HepG2 (cell line): ENCODE data around the gene GRID1. TPM values are rescaled to one million over a fixed set of nuclear protein-coding genes. Genes with fewer than 3 reads are reported as not detected.

Experiments used
- BRD4 ChIP-seq: sonication (generic); formaldehyde crosslinking; IDR thresholded peaks from 2 replicates; pipeline ENCODE4 v1.4.0; 2020; ENCODE audit warnings: missing genetic modification reagents
- FLYWCH1 ChIP-seq: sonication (generic); formaldehyde crosslinking; IDR thresholded peaks from 2 replicates; pipeline ENCODE4 v1.8.1; 2023; ENCODE audit warnings: mild to moderate bottlenecking, missing genetic modification reagents
- GATAD2A ChIP-seq: IDR thresholded peaks from 2 replicates; pipeline ENCODE4 v1.6.1; 2016
- GTF2F1 ChIP-seq: fragments of 150-350 bp; IDR thresholded peaks from 2 replicates; pipeline ENCODE4 v1.6.1; 2014; ENCODE audit warnings: low read length
- KDM4B ChIP-seq: sonication (generic); formaldehyde crosslinking; IDR thresholded peaks from 2 replicates; pipeline ENCODE4 v1.4.0; 2020; ENCODE audit warnings: missing genetic modification reagents
- MAF1 ChIP-seq: sonication (generic); formaldehyde crosslinking; IDR thresholded peaks from 2 replicates; pipeline ENCODE4 v1.5.0; 2020; ENCODE audit warnings: missing genetic modification reagents, borderline replicate concordance
- NFIB ChIP-seq: sonication (generic); formaldehyde crosslinking; IDR thresholded peaks from 2 replicates; pipeline ENCODE4 v1.9.0; 2021; ENCODE audit warnings: missing genetic modification reagents, mild to moderate bottlenecking, borderline replicate concordance
- NRL ChIP-seq: sonication (generic); formaldehyde crosslinking; IDR thresholded peaks from 2 replicates; pipeline ENCODE4 v1.5.0; 2020; ENCODE audit warnings: missing genetic modification reagents, mild to moderate bottlenecking, moderate library complexity, borderline replicate concordance
- POLR2A ChIP-seq, 2 experiments: IDR thresholded peaks; 2 replicates each; pipeline ENCODE4 v1.6.1; 2011; ENCODE audit warnings: low read depth in 2 of 2, low read length in 2 of 2, mild to moderate bottlenecking in 1 of 2, moderate library complexity in 1 of 2; ENCODE audit not compliant: insufficient read depth in 1 of 2
- SNRNP70 ChIP-seq: fragments of 200-400 bp; formaldehyde crosslinking; IDR thresholded peaks from 2 replicates; pipeline ENCODE4 v1.6.1; 2017; ENCODE audit warnings: mild to moderate bottlenecking, low read depth, low read length, moderate library complexity
- SP1 ChIP-seq, 2 experiments: fragments of 450-650 bp in 1 of 2; sonication (generic) in 1 of 2; formaldehyde crosslinking in 1 of 2; IDR thresholded peaks; 2 replicates each; pipeline versions ENCODE4 v1.4.0 to v1.6.1; 2016 to 2020; ENCODE audit warnings: missing genetic modification reagents in 1 of 2
- SPEN ChIP-seq: sonication (generic); formaldehyde crosslinking; IDR thresholded peaks from 2 replicates; pipeline ENCODE4 v1.5.1; 2020; ENCODE audit warnings: low read depth, mild to moderate bottlenecking, missing genetic modification reagents
- TCF12 ChIP-seq, 2 experiments: fragments of 450-650 bp in 1 of 2; sonication (generic) in 1 of 2; formaldehyde crosslinking in 1 of 2; IDR thresholded peaks; 2 replicates each; pipeline versions ENCODE4 v1.6.1 to v1.8.0; 2017 to 2022; ENCODE audit warnings: antibody characterized with exemption in 1 of 2, mild to moderate bottlenecking in 1 of 2, missing genetic modification reagents in 1 of 2, moderate library complexity in 1 of 2
- THRA ChIP-seq: sonication (generic); formaldehyde crosslinking; IDR thresholded peaks from 2 replicates; pipeline ENCODE4 v1.4.0; 2020; ENCODE audit warnings: missing genetic modification reagents, borderline replicate concordance
- ZBTB26 ChIP-seq: IDR thresholded peaks from 2 replicates; pipeline ENCODE4 v1.6.1; 2016; ENCODE audit warnings: missing compliant biosample characterization, missing genetic modification reagents, borderline replicate concordance
- ZBTB3 ChIP-seq: sonication (generic); formaldehyde crosslinking; IDR thresholded peaks from 2 replicates; pipeline ENCODE4 v1.4.0; 2020; ENCODE audit warnings: low read depth, mild to moderate bottlenecking, moderate library complexity, missing genetic modification reagents, borderline replicate concordance
- ZBTB42 ChIP-seq: sonication (generic); formaldehyde crosslinking; IDR thresholded peaks from 2 replicates; pipeline ENCODE4 v1.5.0; 2020; ENCODE audit warnings: mild to moderate bottlenecking, missing genetic modification reagents
- ZFX ChIP-seq: sonication (generic); formaldehyde crosslinking; IDR thresholded peaks from 2 replicates; pipeline ENCODE4 v1.4.0; 2020; ENCODE audit warnings: mild to moderate bottlenecking, low read depth, missing genetic modification reagents, moderate library complexity
- ZKSCAN8 ChIP-seq: IDR thresholded peaks from 2 replicates; pipeline ENCODE4 v1.6.1; 2016; ENCODE audit warnings: borderline replicate concordance, missing genetic modification reagents, missing compliant biosample characterization
- ZNF136 ChIP-seq: sonication (generic); formaldehyde crosslinking; IDR thresholded peaks from 2 replicates; pipeline ENCODE4 v1.8.1; 2022; ENCODE audit warnings: low read depth, mild to moderate bottlenecking, moderate library complexity, missing genetic modification reagents
- ZNF225 ChIP-seq: sonication (generic); formaldehyde crosslinking; IDR thresholded peaks from 2 replicates; pipeline ENCODE4 v1.4.0; 2020; ENCODE audit warnings: mild to moderate bottlenecking, missing genetic modification reagents
- ZNF317 ChIP-seq: sonication (generic); formaldehyde crosslinking; IDR thresholded peaks from 2 replicates; pipeline ENCODE4 v1.5.0; 2020; ENCODE audit warnings: mild to moderate bottlenecking, missing genetic modification reagents
- ZNF33B ChIP-seq: sonication (generic); formaldehyde crosslinking; IDR thresholded peaks from 2 replicates; pipeline ENCODE4 v1.5.1; 2020; ENCODE audit warnings: mild to moderate bottlenecking, missing genetic modification reagents
- ZNF451 ChIP-seq: sonication (generic); formaldehyde crosslinking; IDR thresholded peaks from 2 replicates; pipeline ENCODE4 v1.5.0; 2020; ENCODE audit warnings: mild to moderate bottlenecking, missing genetic modification reagents
- ZNF576 ChIP-seq: sonication (generic); formaldehyde crosslinking; IDR thresholded peaks from 2 replicates; pipeline ENCODE4 v1.4.0; 2020; ENCODE audit warnings: mild to moderate bottlenecking, missing genetic modification reagents
- ZNF629 ChIP-seq: sonication (generic); formaldehyde crosslinking; conservative IDR thresholded peaks from 2 replicates; pipeline ENCODE4 v1.5.0; 2020; ENCODE audit warnings: missing genetic modification reagents
- ZSCAN25 ChIP-seq: sonication (generic); formaldehyde crosslinking; IDR thresholded peaks from 2 replicates; pipeline ENCODE4 v1.8.0; 2022; ENCODE audit warnings: mild to moderate bottlenecking, missing genetic modification reagents
- ZSCAN31 ChIP-seq: sonication (generic); formaldehyde crosslinking; IDR thresholded peaks from 2 replicates; pipeline ENCODE4 v1.5.0; 2020; ENCODE audit warnings: low read depth, mild to moderate bottlenecking, missing genetic modification reagents
- polyA plus RNA-seq, 8 experiments: library from polyadenylated mRNA; depleted of rRNA in 3 of 8; stranded (reverse) in 7 of 8; unstranded in 1 of 8; fragments of >200 nt; fragmentation: Illumina TruSeq in 4 of 8; extraction: Trizol in 4 of 8; gene quantifications; 2 replicates each; pipeline versions ENCODE4 v1.2.1 to v1.2.3, GENCODE V29; 2011 to 2016; ENCODE audit warnings: low read depth in 4 of 8, missing spikeins in 1 of 8, mixed read lengths in 1 of 8; ENCODE audit not compliant: insufficient read depth in 1 of 8
- total RNA-seq, 5 experiments: library from RNA; depleted of rRNA; stranded (reverse); fragments of >200 nt; fragmentation: Illumina TruSeq; extraction: Trizol; gene quantifications; 2 replicates each; pipeline ENCODE4 v1.2.3, GENCODE V29; 2016; ENCODE audit warnings: low read depth in 1 of 5

Gene GRID1
- total and polyA plus RNA-seq, 2 of the 13 experiments (the other 11 are each of a cell fraction or from before 2014, with no cell fraction given): 0.05 TPM; not detected in 1

- 0 out of 4 replicates have a peak, but pooled peaks of 1 of the 2 experiments have one; percentile 12 for TF ChIP-seq POLR2A (IDR thresholded peaks at IDR 0.05; ENCODE audit: insufficient read depth in 1 of 2, low read depth in 2 of 2, low read length in 2 of 2)
- TF ChIP-seq THRA (CRISPR knock-in tag): 0 out of 2 replicates have a peak, but pooled peaks have one; percentile 2
- TF ChIP-seq ZNF136: no peak
- 0 out of 2 replicates have a peak, but pooled peaks have one; percentile 27 for TF ChIP-seq MAF1 (CRISPR knock-in tag)
- peak; percentile 99 for TF ChIP-seq ZNF629
- TF ChIP-seq ZBTB26 (CRISPR knock-in tag): 0 out of 2 replicates have a peak, but pooled peaks have one; percentile 51
- no peak; the same call in 1 of the 2 replicates for TF ChIP-seq ZSCAN31 (CRISPR knock-in tag)
- peak; percentile 87 for TF ChIP-seq NRL (CRISPR knock-in tag)
- no peak for TF ChIP-seq SP1 (IDR thresholded peaks at IDR 0.05)
- TF ChIP-seq SP1 (CRISPR knock-in tag; IDR thresholded peaks at IDR 0.05): no peak
- TF ChIP-seq GTF2F1: no peak
- no peak for TF ChIP-seq ZSCAN25 (CRISPR knock-in tag)
- TF ChIP-seq ZKSCAN8 (CRISPR knock-in tag): no peak
- no peak for TF ChIP-seq ZFX (CRISPR knock-in tag)
- 0 out of 2 replicates have a peak, but pooled peaks have one; percentile 52 for TF ChIP-seq ZNF225 (CRISPR knock-in tag)
- no peak for TF ChIP-seq ZBTB3
- TF ChIP-seq ZNF576: no peak
- TF ChIP-seq TCF12 (IDR thresholded peaks at IDR 0.05): no peak
- TF ChIP-seq TCF12 (CRISPR knock-in tag; IDR thresholded peaks at IDR 0.05): peak; percentile 68; the same call in 1 of the 2 replicates
- TF ChIP-seq SPEN: 0 out of 2 replicates have a peak, but pooled peaks have one; percentile 28
- TF ChIP-seq ZNF317 (CRISPR knock-in tag): peak; percentile 76; the same call in 1 of the 2 replicates
- TF ChIP-seq FLYWCH1 (CRISPR knock-in tag): no peak
- no peak for TF ChIP-seq NFIB (CRISPR knock-in tag)
- TF ChIP-seq ZNF33B (CRISPR knock-in tag): no peak
- TF ChIP-seq BRD4: peak; percentile 45; the same call in 1 of the 2 replicates
- 0 out of 2 replicates have a peak, but pooled peaks have one; percentile 70 for TF ChIP-seq ZNF451 (CRISPR knock-in tag)
- TF ChIP-seq KDM4B (CRISPR knock-in tag): 0 out of 2 replicates have a peak, but pooled peaks have one; percentile 3
- TF ChIP-seq ZBTB42: no peak; the same call in 1 of the 2 replicates
- no peak for TF ChIP-seq GATAD2A (CRISPR knock-in tag)
- no peak for TF ChIP-seq SNRNP70
Measured at GRCh38 chr10:86400705-86401587, 34.4 kb upstream of the GRID1 start (continued).
